Sciatic nerve (tissue), 2 donors: ENCODE measurements around the gene CCM2. TPM values are rescaled to one million over a fixed set of nuclear protein-coding genes. Genes with fewer than 3 reads are reported as not detected.

Source experiments
- ATAC-seq: fragments of 200-7000 bp; cut with Tn5 transposase; one replicate; pipeline ENCODE4 v1.9.1; 2020; ENCODE audit warnings: mild to moderate bottlenecking, moderate library complexity
- DNase-seq: peaks from one replicate; pipeline ENCODE4 v3.0.0-alpha.2; 2020; ENCODE audit warnings: low spot score
- intact Hi-C: fragments of 100-400 bp; cut with DNase I; formaldehyde crosslinking; loops from one replicate; pipeline ENCODE4 v1.14.2; 2022
- total RNA-seq: library from RNA; stranded (reverse); fragmentation: NEBNext Ultra II Directional; extraction: Animal tissue kit (Norgen Biotek cat#: 25700); gene quantifications from one replicate; pipeline ENCODE4 v1.2.1, GENCODE V29; 2021
- donor health status: DM: no; HTN: no; CAD: no.
- donor health status: DM: no; HTN: no; CAD: no.

Gene CCM2
- total RNA-seq, 1 donor from 2014 or later = 42.9 TPM

DNA sequence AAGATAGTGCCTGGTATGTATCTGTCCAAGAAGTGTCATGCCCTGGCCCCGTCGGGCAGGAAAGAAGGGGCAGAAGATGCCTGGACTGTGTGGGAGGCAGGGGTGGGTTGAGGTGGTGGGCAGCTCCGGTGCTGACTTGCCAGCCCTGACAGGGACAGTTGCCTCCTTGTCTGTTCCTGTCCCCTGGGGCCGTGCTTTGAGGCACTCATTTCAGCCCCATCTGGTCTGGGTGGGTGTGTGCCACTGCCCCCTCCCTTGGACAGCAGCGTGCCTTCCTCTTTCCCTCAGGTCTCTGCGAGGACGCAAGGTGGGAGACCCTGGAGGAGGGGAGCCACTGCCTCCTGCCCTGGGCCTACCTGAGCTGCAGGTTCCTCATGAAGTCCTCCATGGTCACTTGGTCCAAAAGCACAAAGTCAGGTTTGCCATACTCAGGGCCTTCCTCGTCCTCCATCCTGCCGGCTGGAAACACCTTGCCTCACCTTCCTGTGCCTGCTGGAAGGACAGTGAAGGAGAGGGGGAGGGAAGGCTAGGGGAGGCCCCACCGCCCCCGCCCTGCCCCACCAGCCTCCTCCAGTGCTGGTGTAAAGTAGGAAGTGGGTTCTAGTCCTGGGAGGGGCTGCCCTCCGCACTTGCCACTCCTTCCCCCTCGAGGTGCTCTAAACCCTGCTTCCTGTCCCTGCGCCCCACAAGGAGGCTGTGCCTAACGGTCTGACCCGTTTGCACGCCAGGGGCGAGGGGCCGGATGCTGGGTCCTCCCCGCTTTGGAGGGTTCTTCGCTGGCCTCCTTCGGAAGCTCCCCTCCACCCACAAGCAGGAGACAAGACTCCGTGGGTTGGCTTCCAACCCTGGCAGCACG, 21.3 kb upstream of the CCM2 start, which contains the start of gene MYO1G:
Gene MYO1G, minus strand, starts transcription at position 505 of the 856 bp plus-strand sequence. Its CDS starts 54 bp downstream, at position 451.
- ATAC-seq (peak; percentile 36), DNase-seq (no peak)
- intact Hi-C loops = no loop called here

DNA sequence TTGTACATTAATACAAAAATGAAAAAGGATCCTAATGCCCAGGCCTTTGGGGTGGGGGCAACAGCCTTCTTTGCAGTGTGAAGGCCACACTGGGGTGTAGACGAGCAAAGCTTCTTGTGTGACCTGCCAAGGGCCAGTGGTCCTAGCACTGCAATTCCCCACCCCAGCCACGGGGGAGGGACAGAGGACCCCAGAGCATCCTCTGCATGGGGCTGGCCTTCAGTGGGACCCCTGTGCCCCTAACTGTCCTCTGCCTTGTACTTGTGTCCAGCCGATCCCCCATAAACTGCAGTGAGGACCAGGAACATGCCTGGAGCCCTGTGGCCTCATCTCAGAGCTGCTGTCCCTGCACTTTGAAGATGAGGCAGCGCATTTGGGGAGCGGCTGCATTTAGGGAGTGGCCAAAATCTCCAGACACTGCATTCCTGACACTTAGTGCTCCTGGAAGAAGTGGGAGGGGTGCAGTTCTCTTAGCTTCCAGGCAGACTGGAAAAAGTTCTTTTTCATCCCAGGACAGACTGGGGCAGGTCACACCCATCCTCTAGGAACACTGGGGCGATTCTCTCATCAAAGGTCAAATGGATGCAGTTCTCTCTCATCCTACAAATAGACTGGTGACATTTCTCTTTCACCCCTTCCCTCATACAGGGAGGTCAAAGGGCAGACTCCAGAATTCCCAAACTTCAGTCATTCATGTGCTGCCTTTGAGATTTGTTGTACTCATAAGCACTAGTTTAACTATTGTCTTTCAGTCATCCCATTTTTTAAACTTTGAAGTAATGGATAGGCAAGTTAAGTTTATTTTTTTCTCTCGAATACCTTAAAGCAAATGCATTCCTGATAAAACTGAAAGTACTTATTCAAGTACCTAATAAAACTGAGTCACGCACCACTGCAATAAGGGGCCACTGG, 20.3 kb upstream of the CCM2 start:
- DNase-seq = no peak
- peak; percentile 83 for ATAC-seq
- intact Hi-C loops = no loop called here

DNA sequence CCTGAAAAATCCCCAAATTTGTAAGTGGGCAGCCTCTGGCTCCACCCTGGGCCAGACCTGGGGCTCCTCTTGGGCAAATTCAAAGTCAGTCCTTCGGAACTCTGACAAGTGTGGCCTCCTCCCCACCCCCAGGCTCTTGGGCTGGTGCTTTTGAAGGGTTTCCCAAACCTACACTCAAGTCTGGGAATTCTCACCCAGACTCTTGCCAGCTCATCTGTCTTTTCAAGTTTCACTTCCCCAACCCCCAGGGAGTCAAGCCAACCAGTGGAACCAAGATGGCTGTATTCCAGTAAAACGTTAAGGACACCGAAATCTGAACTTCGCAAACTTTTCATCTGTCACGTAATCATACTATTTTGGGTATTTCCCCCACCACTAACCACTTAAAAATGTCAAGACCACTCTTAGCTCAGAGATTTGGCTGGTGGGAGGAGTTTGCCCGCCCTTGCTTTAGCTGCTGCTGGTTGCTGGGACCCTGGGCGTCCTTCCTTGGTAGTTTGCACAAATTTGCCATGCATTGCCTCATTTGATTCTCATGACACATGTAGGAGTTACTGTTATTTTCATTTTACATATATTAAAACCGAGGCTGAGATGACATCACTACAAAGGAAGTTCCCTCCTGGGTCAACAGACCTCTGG, 19.5 kb upstream of the CCM2 start:
- ATAC-seq (no peak), DNase-seq (no peak)
- intact Hi-C loops = no loop called here

DNA sequence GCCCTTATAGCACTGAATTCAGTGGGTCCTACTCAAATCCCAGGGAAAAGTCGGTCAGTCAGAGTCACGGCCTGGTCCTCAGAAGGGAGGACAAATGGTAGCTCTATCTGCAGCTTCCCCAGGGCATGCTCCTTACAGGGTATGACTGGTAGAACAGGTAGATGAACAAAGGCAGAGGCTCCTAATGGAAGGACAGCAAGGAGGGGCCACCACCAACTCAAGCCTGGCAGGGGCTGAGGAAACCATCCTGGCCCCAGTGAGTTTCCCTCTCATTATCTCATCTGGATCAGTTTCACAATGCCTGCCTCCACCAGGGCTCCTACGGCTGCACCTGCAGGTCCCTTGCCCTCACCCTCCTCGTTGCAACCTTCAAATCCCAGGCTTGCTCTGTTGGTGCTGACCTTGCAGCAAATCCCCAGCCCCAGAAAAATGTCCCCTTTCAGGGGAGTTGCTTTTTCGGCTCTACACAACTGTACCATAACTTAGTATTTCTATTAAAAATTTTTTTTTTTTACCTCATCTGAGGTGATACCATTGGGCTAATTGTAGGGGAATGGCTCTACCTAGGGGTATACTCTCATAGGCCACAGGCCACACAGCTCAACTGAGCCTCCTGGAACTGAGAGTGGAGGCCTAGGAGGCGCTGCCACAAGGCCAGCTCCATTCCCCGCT, 18.8 kb upstream of the CCM2 start:
- no peak for ATAC-seq
- intact Hi-C loops = no loop called here
- no peak for DNase-seq

DNA sequence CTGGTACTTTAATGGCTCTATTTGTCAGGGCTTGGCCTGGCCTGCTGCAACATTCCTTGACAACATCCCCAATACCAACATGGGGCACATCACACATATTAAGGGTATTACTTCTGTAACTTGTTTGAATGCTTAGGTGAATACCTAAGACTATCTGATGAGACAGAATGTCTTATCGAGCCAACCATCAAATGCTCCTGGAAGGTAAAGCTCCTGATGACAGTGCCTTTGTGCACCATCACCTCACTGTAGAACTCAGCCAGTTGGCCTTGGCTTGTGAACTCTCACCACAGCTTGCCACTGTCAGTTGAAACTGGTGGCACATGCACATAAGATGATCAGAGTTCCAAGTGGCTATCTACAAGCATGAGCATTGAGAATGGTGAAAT, 17.5 kb upstream of the CCM2 start:
- DNase-seq (no peak), ATAC-seq (no peak)
- intact Hi-C loops = no loop called here

DNA sequence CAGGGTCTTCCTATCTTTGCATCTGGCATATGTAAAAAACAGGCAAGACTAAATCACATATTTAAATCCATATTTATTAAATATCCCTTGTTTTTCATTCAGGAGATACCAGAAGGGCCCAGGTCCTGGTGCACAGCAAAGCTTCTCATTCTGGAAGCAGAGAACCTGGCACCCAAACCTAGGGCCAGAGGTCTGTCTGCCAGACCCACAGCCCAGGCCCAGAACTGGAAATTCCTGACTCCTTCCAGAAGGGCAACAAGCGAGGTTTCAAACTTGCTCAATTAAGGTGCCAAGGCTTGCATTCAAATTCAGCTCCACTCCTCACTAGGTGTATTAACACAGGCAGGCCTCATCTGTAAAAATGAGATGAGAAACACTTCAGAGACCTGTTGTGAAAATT, 17.0 kb upstream of the CCM2 start:
- intact Hi-C loops = no loop called here
- ATAC-seq (no peak), DNase-seq (no peak)

DNA sequence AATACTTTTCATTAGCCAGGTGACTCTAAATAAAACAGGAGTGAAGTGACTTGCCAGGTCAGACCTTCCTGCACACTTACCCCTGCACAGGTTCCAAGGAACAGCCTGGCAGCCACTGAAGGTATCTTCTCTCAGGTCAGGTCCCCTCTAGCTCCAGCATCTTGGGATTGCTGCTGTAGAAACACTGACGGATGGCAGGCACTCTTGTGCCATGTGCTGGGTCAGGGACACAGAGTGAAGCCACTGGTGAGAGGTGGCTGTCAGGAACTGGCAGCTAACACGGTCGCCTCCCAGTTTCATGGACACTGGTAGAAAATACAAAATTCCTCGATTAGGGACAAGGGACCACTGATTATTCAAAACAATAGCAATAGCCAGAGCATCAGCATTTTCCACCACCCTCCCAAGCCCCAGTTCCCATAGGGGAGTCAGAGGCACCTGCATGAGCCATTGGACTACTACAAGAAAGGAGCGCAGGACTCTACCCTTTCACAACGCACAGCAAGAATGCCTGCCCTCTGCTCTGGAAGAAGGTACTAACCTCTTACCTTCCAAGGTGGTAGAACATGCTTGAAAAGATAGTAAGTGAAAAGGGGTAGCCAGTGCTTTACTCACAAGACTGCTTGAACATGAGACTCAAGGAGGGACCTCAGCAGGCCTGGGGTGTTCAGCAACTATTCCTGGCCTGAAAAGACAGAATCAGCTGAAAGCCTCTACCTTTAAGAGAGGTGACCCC, 16.1 kb upstream of the CCM2 start:
- intact Hi-C loops = no loop called here
- no peak for DNase-seq

DNA sequence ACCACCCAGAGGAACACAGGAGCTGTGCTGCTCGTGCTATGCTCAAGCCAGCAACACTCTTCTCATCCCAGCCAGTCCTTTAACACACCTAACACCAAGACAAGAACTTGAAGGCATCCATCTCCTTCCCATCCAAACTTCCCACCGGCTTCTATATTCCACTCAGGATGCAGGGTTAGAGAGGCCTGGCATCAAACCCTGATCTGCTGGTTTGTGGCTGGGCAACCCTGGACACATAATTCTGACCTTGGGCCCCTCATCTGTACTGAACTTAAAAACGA, 15.6 kb upstream of the CCM2 start:
- no peak for ATAC-seq
- intact Hi-C loops = no loop called here
- DNase-seq = no peak

More for the DNA sequence above, 16.1 kb upstream of the CCM2 start:
- no peak for ATAC-seq

DNA sequence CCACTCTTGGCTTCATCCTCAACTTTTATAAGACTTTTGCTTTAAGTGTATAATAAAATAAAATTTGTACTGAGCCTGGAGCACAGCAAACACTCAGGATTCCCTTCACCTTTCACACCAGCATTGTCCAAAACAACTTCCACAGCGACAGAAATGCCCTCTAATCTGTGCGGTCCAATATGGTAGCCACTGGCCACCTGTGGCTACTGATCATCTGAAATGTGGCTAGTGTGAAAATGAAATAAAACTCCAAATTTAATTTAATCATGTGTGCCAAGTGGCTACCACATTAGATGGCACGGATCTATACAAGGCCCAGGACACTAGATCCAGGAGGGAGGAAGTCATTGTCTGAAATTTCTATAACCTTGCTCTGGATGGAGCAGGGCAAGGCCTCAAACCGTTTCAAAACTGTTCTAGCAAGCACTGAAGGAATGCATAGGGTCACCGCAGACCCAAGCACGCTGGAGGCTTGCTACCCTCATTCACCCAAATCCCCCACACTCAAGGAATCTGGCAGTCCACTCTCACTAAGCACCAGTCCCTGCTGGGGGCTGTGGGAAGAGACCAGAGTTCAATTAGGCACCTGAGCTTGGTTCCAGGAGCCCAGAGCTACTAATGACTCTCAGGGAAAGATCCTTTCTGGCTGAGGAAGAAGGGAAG, 14.8 kb upstream of the CCM2 start:
- ATAC-seq (no peak), DNase-seq (no peak)
- intact Hi-C loops = no loop called here

DNA sequence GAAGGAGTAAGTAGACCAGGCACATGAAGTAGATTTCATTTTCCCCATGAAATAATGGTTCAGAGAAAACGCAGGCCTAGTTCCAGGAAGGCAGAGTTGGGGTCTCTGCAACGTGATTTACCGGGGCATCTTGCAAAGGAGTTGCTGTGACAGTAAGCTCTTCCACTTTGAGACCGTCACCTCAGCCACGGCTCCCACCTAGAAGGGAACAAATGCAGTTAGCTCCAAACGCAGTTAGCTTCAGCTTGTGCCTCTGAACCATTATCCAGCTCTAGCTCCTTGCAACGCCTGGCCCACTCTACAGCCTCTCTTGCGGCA, 14.1 kb upstream of the CCM2 start:
- DNase-seq = no peak
- intact Hi-C loops = no loop called here
- ATAC-seq = no peak

DNA sequence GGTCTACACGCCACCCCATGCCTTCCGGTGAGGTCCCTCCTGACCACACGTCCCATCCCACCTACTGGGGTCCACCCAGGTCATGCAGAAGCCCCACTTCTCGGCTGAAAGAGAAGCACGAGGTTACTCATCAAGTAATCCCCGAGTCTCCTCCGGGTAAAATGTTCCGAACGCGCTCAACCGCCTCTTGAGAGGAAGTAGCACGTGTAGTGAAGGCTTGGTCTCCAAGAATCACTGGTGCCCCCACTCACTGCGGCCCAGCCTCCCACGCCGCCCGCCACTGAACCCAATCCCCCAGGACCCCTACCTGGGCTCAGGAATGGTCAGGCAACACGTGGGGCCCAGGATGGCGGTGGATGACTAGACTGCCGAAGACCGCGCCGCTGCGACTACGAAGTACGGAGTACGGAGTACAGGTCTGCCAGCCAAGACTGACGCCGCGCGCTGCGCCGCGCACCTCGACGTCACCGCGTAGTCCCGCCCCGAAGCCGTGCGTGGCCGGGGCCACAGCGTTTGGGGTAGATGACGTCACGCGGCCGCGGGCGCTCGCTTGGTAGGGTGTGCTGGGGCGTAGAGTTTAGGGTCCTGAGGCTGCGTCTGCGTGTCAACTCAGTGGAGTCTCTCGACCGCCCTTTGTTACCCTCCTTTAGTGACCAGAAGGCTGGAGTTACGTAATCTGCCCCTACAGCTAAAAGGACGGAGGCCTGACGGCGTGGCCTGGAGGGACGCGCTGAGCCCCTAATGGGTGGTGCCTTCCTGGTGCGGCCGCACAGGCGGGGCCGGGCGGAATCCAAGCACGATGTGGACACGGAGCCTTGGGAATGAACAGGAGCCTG, 13.6 kb upstream of the CCM2 start:
- intact Hi-C loops = no loop called here

DNA sequence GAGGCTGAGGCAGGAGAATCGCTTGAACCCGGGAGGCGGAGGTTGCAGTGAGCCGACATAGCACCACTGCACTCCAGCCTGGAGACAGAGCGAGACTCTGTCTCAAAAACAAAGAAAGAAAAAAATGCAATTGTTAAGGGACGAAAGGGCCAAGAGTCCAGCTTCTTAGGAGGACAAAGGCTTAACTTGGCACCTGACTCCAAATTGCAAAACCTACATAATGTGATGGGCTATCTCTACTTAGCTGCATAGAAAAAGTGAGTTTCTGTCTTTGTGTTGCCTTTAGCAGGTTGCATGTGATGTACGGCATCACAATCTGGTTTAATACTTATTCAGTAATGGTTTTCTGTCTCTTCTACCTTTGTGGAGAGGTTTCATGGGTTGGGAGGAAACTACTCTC, 12.5 kb upstream of the CCM2 start:
- ATAC-seq = no peak
- intact Hi-C loops = no loop called here

More for the DNA sequence above, 13.6 kb upstream of the CCM2 start:
- DNase-seq = peak; percentile 97
- peak; percentile 99 for ATAC-seq

DNA sequence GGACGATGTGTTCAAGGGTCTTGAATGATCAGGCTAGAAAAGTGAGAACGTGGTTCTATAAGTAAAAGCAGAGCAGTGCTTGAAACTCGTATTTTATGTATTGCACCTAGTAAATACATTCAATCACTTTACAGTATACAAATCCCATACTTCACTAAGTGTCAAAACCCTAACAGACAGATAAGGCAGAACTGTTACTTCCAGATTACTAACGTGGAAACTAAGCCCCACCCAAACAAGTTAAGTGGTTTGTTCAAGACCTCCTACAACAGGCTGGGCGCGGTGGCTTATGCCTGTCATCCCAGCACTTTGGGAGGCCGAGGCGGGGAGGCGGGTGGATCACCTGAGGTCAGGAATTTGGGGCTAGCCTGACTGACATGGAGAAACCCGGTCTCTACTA, 12.0 kb upstream of the CCM2 start:
- no peak for ATAC-seq
- no peak for DNase-seq
- intact Hi-C loops = no loop called here

More for the DNA sequence above, 12.5 kb upstream of the CCM2 start:
- DNase-seq = no peak

DNA sequence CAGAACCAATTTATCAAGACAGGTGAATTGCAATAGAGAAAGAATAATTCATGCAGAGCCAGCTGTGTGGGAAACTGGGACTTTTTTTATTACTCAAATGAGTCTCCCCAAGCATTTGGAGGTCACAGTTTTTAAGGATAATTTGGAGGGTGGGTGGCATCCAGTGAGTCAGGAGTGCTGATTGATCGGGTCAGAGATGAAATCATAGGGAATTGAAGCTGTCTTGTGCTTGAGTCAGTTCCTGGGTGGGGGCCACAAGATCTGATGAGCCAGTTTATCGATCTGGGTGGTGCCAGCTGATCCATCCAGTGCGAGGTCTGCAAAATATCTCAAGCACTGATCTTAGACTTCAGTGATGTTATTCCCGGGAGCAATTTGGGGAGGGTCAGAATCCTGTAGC, 11.3 kb upstream of the CCM2 start:
- intact Hi-C loops = no loop called here
- ATAC-seq = no peak

DNA sequence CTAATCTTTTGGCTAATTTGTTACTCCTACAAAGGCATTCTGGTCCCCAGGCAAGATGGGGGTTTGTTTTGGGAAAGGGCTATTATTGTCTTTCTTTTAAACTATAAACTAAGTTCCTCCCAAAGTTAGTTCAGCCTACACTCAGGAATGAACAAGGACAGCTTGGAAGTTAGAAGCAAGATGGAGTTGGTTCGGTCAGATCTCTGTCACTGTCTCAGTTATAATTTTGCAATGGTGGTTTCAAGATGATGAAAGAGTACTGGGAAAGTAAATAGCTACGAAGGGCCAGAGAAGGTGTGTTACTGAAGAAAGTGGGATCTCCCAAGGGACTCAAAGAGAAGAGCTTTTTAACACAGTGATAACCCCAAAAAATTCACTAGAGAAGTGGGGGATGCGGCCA, 10.9 kb upstream of the CCM2 start:
- no peak for ATAC-seq
- DNase-seq = no peak
- intact Hi-C loops = no loop called here

More for the DNA sequence above, 11.3 kb upstream of the CCM2 start:
- DNase-seq = no peak

DNA sequence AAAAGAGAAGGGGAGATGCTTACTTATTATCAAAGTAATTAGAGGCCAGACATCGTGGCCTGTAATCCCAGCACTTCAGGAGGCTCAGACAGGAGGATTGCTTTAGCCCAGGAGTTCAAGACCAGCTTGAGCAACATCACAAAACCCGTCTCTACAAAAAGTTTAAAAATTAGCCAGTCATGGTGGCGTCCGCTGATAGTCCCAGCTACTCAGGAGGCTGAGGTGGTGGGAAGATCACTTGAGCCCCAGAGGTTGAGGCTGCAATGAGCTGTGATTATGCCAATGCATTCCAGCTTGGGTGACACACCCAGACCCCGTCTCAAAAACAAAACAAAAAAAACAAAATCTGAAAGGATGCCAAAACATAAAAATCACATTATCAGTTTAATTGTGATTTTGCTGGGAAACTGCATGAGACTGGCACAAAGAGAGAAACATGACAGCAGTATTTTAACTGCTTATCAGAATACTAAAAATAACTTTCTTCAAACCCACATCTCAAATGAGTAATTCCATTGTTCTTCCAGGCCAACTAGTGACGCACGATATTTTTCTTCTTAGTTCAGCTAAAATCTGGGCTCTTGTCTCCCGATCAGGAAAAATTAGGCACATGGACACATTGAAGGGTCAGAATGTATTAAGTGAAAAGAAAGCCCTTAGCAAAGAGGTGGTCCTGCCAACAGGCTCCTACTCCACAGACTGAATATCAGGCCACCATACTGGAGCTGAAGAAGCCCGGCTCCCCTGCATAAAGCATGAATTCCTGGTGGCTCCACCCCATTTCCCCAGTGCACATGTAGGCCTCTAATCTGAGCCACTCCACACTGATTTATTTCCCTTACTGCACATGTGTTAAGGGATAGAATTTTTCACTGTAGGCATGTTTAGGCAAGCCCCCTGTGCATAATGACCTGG, 9.6 kb upstream of the CCM2 start:
- intact Hi-C loops = no loop called here
- no peak for ATAC-seq

More for the DNA sequence above, 9.6 kb upstream of the CCM2 start:
- no peak for DNase-seq
